GM12892 (cell line): ENCODE data around the gene SDCCAG8.

ENCODE experiments used
- POLR2AphosphoS5 ChIP-seq: IDR thresholded peaks from 2 replicates; pipeline ENCODE4 v1.6.1; 2011; ENCODE audit warnings: low read depth, low read length, control low read depth
- TAF1 ChIP-seq: IDR thresholded peaks from 2 replicates; pipeline ENCODE4 v1.6.1; 2011; ENCODE audit warnings: low read depth, mild to moderate bottlenecking, control low read depth, low read length, borderline replicate concordance

GRCh38 chr1:243246916-243247315, 8.9 kb upstream of the SDCCAG8 start:
- TF ChIP-seq TAF1 (no peak), POLR2AphosphoS5 (no peak)
